GM23338 (cell line): ENCODE measurements around the gene LGALS7. TPM values are rescaled to one million over a fixed set of nuclear protein-coding genes. Genes with fewer than 3 reads are reported as not detected.

ENCODE experiments used
- ATAC-seq: fragments of 200-7000 bp; cut with Tn5 transposase; 3 replicates; pipeline ENCODE4 v1.9.1; 2020
- DNase-seq: peaks from one replicate; pipeline ENCODE4 v3.0.0-alpha.2; 2015; ENCODE audit warnings: low spot score
- H2AFZ ChIP-seq: fragments of 200-600 bp; sonication (generic); 2 replicates; pipeline ENCODE4 v1.8.0; 2016; ENCODE audit warnings: antibody characterized with exemption, mild to moderate bottlenecking, moderate library complexity
- H3F3A ChIP-seq: fragments of 200-600 bp; sonication (generic); replicated peaks from 2 replicates; pipeline ENCODE4 v1.8.0; 2017; ENCODE audit warnings: antibody characterized with exemption, mixed run types, low read depth
- H3K27ac ChIP-seq: fragments of 200-600 bp; sonication (generic); 2 replicates; pipeline ENCODE4 v1.6.1; 2016; ENCODE audit warnings: low read depth
- H3K27me3 ChIP-seq: fragments of 200-600 bp; sonication (generic); 2 replicates; pipeline ENCODE4 v1.8.0; 2016; ENCODE audit warnings: mild to moderate bottlenecking, mixed run types, moderate library complexity; ENCODE audit not compliant: insufficient read depth
- H3K36me3 ChIP-seq: fragments of 200-600 bp; sonication (generic); 2 replicates; pipeline ENCODE4 v1.8.0; 2016; ENCODE audit warnings: mild to moderate bottlenecking; ENCODE audit not compliant: insufficient read depth
- H3K4me1 ChIP-seq: fragments of 200-600 bp; sonication (generic); 2 replicates; pipeline ENCODE4 v1.8.0; 2016; ENCODE audit warnings: mild to moderate bottlenecking, moderate library complexity; ENCODE audit not compliant: insufficient read depth
- H3K4me2 ChIP-seq: fragments of 200-600 bp; sonication (generic); 2 replicates; pipeline ENCODE4 v1.7.1; 2017; ENCODE audit warnings: mixed run types
- H3K4me3 ChIP-seq: fragments of 200-600 bp; sonication (generic); 2 replicates; pipeline ENCODE4 v1.6.1; 2016; ENCODE audit warnings: mixed run types
- H3K79me2 ChIP-seq: fragments of 200-600 bp; sonication (generic); replicated peaks from 2 replicates; pipeline ENCODE4 v1.8.0; 2017; ENCODE audit warnings: mild to moderate bottlenecking; ENCODE audit not compliant: insufficient read depth
- H3K9me2 ChIP-seq: fragments of 200-600 bp; sonication (generic); 2 replicates; pipeline ENCODE4 v1.8.0; 2017; ENCODE audit not compliant: insufficient read depth
- H4K20me1 ChIP-seq: fragments of 200-600 bp; sonication (generic); replicated peaks from 2 replicates; pipeline ENCODE4 v1.8.0; 2017; ENCODE audit warnings: mild to moderate bottlenecking; ENCODE audit not compliant: insufficient read depth
- H3K27ac Mint-ChIP-seq: 2 replicates; pipeline ENCODE4 v1.8.0; 2020; ENCODE audit warnings: inconsistent platforms, mild to moderate bottlenecking, moderate library complexity, mixed read lengths
- H3K27me3 Mint-ChIP-seq: 3 replicates; pipeline ENCODE4 v1.8.0; 2022; ENCODE audit warnings: low read depth, mild to moderate bottlenecking, moderate library complexity, mixed read lengths, inconsistent platforms; ENCODE audit not compliant: insufficient read depth, poor library complexity
- H3K36me3 Mint-ChIP-seq: 3 replicates; pipeline ENCODE4 v1.8.0; 2021; ENCODE audit warnings: low read depth, mild to moderate bottlenecking, inconsistent platforms, moderate library complexity, mixed read lengths
- H3K4me1 Mint-ChIP-seq: 3 replicates; pipeline ENCODE4 v1.8.0; 2020; ENCODE audit warnings: mild to moderate bottlenecking, inconsistent platforms, mixed read lengths
- H3K4me3 Mint-ChIP-seq: 3 replicates; pipeline ENCODE4 v1.8.0; 2021; ENCODE audit warnings: moderate library complexity, mild to moderate bottlenecking, inconsistent platforms, mixed read lengths
- H3K9me3 Mint-ChIP-seq: 3 replicates; pipeline ENCODE4 v1.8.0; 2020; ENCODE audit warnings: moderate library complexity, mild to moderate bottlenecking, inconsistent platforms, mixed read lengths
- CREB1 ChIP-seq: fragments of 250-450 bp; sonication (Bioruptor Pico); IDR thresholded peaks from 2 replicates; pipeline ENCODE4 v1.5.0; 2020; ENCODE audit warnings: low read depth, mild to moderate bottlenecking, moderate library complexity
- ETS1 ChIP-seq: IDR thresholded peaks from 2 replicates; pipeline ENCODE4 v1.6.1; 2016; ENCODE audit warnings: antibody characterized with exemption
- EZH2phosphoT487 ChIP-seq: fragments of 200-600 bp; sonication (generic); IDR thresholded peaks from one replicate; pipeline ENCODE4 v1.8.1; 2018; ENCODE audit warnings: antibody characterized with exemption; ENCODE audit not compliant: unreplicated experiment
- JUNB ChIP-seq: IDR thresholded peaks from one replicate; pipeline ENCODE4 v1.6.1; 2016; ENCODE audit warnings: antibody characterized with exemption; ENCODE audit not compliant: unreplicated experiment
- NANOG ChIP-seq: IDR thresholded peaks from 2 replicates; pipeline ENCODE4 v1.6.1; 2016; ENCODE audit warnings: antibody characterized with exemption, borderline replicate concordance
- POLR2AphosphoS5 ChIP-seq: IDR thresholded peaks from 2 replicates; pipeline ENCODE4 v1.6.1; 2016; ENCODE audit warnings: antibody characterized with exemption, low read depth
- REST ChIP-seq: IDR thresholded peaks from one replicate; pipeline ENCODE4 v1.6.1; 2018; ENCODE audit warnings: antibody characterized with exemption; ENCODE audit not compliant: unreplicated experiment
- STAT1 ChIP-seq: IDR thresholded peaks from one replicate; pipeline ENCODE4 v1.6.1; 2016; ENCODE audit warnings: antibody characterized with exemption; ENCODE audit not compliant: unreplicated experiment
- ZNF114 ChIP-seq: fragments of 250-450 bp; sonication (Bioruptor Pico); IDR thresholded peaks from 2 replicates; pipeline ENCODE4 v1.5.0; 2020; ENCODE audit warnings: mild to moderate bottlenecking, moderate library complexity
- polyA plus RNA-seq: library from polyadenylated mRNA; unstranded; fragments of >200 nt; fragmentation: Nextera tagmentation; extraction: Ambion mirVana; gene quantifications from 2 replicates; pipeline ENCODE4 v1.2.1, GENCODE V29; 2016
- total RNA-seq: library from RNA; depleted of rRNA; stranded (reverse); fragments of >200 nt; shearing (Covaris generic); gene quantifications from 2 replicates; pipeline ENCODE4 v1.2.3, GENCODE V29; 2014
- TF ChIP-seq, protein P1 (sequence below), 2 experiments: fragments of 200-600 bp in 1 of 2; sonication (generic) in 1 of 2; conservative IDR thresholded peaks; 2 replicates each; pipeline versions ENCODE4 v1.5.1 to v1.6.1; 2016 to 2017; ENCODE audit warnings: antibody characterized with exemption in 2 of 2, low read depth in 2 of 2, mild to moderate bottlenecking in 2 of 2, moderate library complexity in 1 of 2

LGALS7 gene
- total and polyA plus RNA-seq, 2 experiments from 2014 or later: 1.6 TPM; not detected in 1

GRCh38 chr19:38733493-38734175 lies 39.7 kb downstream of the LGALS7 start:
- Histone ChIP-seq H3K4me2 (0 out of 2 replicates have a peak overlapping the region, but pooled peaks have one; percentile 84), H4K20me1 (peaks cover 6% of the 10 kb centered on the region), H3K4me1 (peaks cover 13% of the 10 kb centered on the region), H2AFZ (no peak overlapping the region), H3K79me2 (no peaks in the 10 kb centered on the region), H3F3A (peaks cover 13% of the 10 kb centered on the region; the same call in 1 of the 2 replicates), H3K27me3 (peaks cover 10% of the 10 kb centered on the region), H3K4me3 (peak overlapping the region; percentile 69; the same call in 1 of the 2 replicates), H3K36me3 (peaks cover 6% of the 10 kb centered on the region), H3K27ac (no peak overlapping the region), H3K9me2 (no peaks in the 10 kb centered on the region)
- peak; percentile 44; the same call in 1 of the 2 replicates for TF ChIP-seq POLR2AphosphoS5
- no peak for TF ChIP-seq NANOG
- Mint-ChIP-seq H3K27ac (no peak overlapping the region), H3K4me1 (peaks cover 25% of the 10 kb centered on the region), H3K36me3 (peaks cover 32% of the 10 kb centered on the region), H3K4me3 (no peak overlapping the region), H3K27me3 (peaks cover 47% of the 10 kb centered on the region), H3K9me3 (no peaks in the 10 kb centered on the region; the same call in 2 of the 3 replicates)
- ATAC-seq: no peak
- no peak for DNase-seq

GRCh38 chr19:38733241-38733492 lies 40.1 kb downstream of the LGALS7 start:
- Histone ChIP-seq H3F3A (peaks cover 15% of the 10 kb centered on the region; the same call in 1 of the 2 replicates), H4K20me1 (peaks cover 6% of the 10 kb centered on the region), H3K4me3 (no peak overlapping the region), H3K36me3 (peaks cover 6% of the 10 kb centered on the region), H3K27me3 (peaks cover 10% of the 10 kb centered on the region), H3K79me2 (no peaks in the 10 kb centered on the region), H3K4me1 (peaks cover 13% of the 10 kb centered on the region), H2AFZ (no peak overlapping the region), H3K27ac (no peak overlapping the region), H3K9me2 (no peaks in the 10 kb centered on the region), H3K4me2 (no peak overlapping the region)
- Mint-ChIP-seq H3K36me3 (peaks cover 33% of the 10 kb centered on the region), H3K27me3 (peaks cover 47% of the 10 kb centered on the region), H3K27ac (no peak overlapping the region), H3K4me1 (peaks cover 25% of the 10 kb centered on the region), H3K4me3 (no peak overlapping the region), H3K9me3 (no peaks in the 10 kb centered on the region; the same call in 2 of the 3 replicates)
- ATAC-seq (no peak), DNase-seq (no peak)
- TF ChIP-seq, protein P1, sequence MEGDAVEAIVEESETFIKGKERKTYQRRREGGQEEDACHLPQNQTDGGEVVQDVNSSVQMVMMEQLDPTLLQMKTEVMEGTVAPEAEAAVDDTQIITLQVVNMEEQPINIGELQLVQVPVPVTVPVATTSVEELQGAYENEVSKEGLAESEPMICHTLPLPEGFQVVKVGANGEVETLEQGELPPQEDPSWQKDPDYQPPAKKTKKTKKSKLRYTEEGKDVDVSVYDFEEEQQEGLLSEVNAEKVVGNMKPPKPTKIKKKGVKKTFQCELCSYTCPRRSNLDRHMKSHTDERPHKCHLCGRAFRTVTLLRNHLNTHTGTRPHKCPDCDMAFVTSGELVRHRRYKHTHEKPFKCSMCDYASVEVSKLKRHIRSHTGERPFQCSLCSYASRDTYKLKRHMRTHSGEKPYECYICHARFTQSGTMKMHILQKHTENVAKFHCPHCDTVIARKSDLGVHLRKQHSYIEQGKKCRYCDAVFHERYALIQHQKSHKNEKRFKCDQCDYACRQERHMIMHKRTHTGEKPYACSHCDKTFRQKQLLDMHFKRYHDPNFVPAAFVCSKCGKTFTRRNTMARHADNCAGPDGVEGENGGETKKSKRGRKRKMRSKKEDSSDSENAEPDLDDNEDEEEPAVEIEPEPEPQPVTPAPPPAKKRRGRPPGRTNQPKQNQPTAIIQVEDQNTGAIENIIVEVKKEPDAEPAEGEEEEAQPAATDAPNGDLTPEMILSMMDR (conservative IDR thresholded peaks at IDR 0.05; ENCODE audit: low read depth in 2 of 2): no peak
- TF ChIP-seq ZNF114 (no peak), POLR2AphosphoS5 (no peak), CREB1 (CRISPR knock-in tag) (no peak), ETS1 (no peak), EZH2phosphoT487 (no peak), STAT1 (no peak), JUNB (no peak), NANOG (no peak), REST (no peak)
